ENCODE measurements around the gene PIK3R1.

PIK3R1 gene

GRCh38 chr5:68217047-68217355 lies 1.4 kb downstream of the PIK3R1 start:
- DNase-seq (ENCODE audit: low spot score in 2 of 2) (no peak), ATAC-seq (no peak)
- Mint-ChIP-seq H3K9me3 (no peaks in the 10 kb centered on the region), H3K4me3 (peak overlapping the region; percentile 83), H3K4me1 (peaks cover 41% of the 10 kb centered on the region), H3K36me3 (peaks cover 22% of the 10 kb centered on the region), H3K27ac (peak overlapping the region; percentile 85)

DNA sequence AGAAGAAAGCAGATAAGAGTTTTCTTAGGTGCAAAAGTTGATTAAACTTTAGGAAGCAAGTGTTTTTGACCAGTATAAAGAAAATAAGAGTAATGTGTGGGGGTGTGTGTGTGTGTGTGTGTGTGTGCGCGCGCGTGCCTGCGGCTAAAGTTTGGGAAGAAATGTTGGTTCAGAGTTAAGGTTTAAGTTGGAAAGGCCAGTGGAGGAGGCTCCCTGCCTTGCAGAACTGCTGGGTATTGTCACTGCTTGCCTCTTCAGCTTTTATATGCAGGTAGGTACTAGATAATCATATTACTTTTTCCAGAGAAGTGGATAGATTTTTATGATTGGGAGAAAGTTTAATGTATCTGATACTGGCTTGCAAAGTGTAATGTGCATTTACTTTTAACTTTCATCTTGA lies 2.0 kb downstream of the PIK3R1 start:
- ATAC-seq = no peak
- peak overlapping the region; percentile 83 for H3K4me3 Mint-ChIP-seq
- H3K4me1 Mint-ChIP-seq = peaks cover 47% of the 10 kb centered on the region
- no peaks in the 10 kb centered on the region for H3K9me3 Mint-ChIP-seq
- DNase-seq (ENCODE audit: low spot score in 2 of 2) = no peak
- H3K27ac Mint-ChIP-seq = peak overlapping the region; percentile 85
- peaks cover 25% of the 10 kb centered on the region for H3K36me3 Mint-ChIP-seq

- H3K4me3 Mint-ChIP-seq = peak overlapping the region; percentile 83
- no peak for ATAC-seq
- no peak for DNase-seq (ENCODE audit: low spot score in 2 of 2)
- peaks cover 64% of the 10 kb centered on the region for H3K4me1 Mint-ChIP-seq
- H3K9me3 Mint-ChIP-seq = no peaks in the 10 kb centered on the region
- peaks cover 29% of the 10 kb centered on the region for H3K36me3 Mint-ChIP-seq
- peak overlapping the region; percentile 63 for H3K27ac Mint-ChIP-seq
Observed at GRCh38 chr5:68219161-68219816, 3.7 kb downstream of the PIK3R1 start.

GRCh38 chr5:68220260-68220659 lies 4.7 kb downstream of the PIK3R1 start:
- ATAC-seq (no peak), DNase-seq (ENCODE audit: low spot score in 2 of 2) (no peak)
- Mint-ChIP-seq H3K27ac (no peak overlapping the region), H3K9me3 (no peaks in the 10 kb centered on the region), H3K4me3 (no peak overlapping the region), H3K36me3 (peaks cover 29% of the 10 kb centered on the region), H3K4me1 (peaks cover 74% of the 10 kb centered on the region)

- no peak overlapping the region for H3K4me3 Mint-ChIP-seq
- no peak overlapping the region for H3K27ac Mint-ChIP-seq
- no peaks in the 10 kb centered on the region for H3K9me3 Mint-ChIP-seq
- peaks cover 80% of the 10 kb centered on the region for H3K4me1 Mint-ChIP-seq
- H3K36me3 Mint-ChIP-seq = peaks cover 35% of the 10 kb centered on the region
- no peak for ATAC-seq
- no peak for DNase-seq (ENCODE audit: low spot score in 2 of 2)
Observed at GRCh38 chr5:68220914-68221313, 5.4 kb downstream of the PIK3R1 start.

DNA sequence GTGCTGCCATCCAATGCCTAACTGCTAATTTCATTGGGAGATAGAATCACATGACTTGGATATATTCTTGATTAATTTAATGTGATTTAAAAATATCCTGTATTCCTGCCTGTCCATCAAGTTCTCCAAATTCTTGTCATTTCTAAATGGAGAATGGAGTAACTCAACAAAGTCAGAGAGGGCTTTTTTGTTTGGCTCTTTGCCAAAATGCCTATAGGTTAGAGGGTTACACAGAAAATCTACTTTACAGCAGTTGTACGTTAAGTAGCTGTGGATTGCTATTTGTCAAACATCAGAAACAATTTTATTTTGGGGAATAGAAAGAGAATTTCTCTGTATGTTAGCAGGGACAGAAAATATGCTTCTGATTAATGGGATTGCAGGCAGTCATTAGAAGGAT lies 5.9 kb downstream of the PIK3R1 start:
- DNase-seq (ENCODE audit: low spot score in 2 of 2) = no peak
- Mint-ChIP-seq H3K27ac (no peak overlapping the region), H3K9me3 (no peaks in the 10 kb centered on the region), H3K4me1 (peaks cover 86% of the 10 kb centered on the region), H3K36me3 (peaks cover 35% of the 10 kb centered on the region), H3K4me3 (no peak overlapping the region)
- ATAC-seq = no peak

DNA sequence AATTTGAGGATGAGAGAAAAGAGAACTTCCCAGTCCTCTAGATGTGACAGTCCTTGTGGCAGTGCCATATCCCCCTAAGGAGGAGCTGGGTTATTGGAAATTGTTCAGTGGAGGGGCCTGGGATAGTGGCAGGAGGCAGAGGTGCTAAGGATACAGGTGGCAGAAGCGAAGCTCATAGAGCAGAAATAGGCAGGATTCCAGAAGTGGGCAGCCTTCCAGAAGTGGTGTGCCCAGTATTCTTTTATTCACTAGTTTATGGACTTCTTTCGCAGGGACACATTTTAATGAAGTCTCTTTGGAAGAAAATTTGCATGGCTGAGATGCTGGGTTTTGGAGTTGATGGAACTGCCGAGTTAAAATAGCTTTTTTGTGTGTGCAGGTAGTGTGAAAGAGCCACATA lies 6.8 kb downstream of the PIK3R1 start:
- no peak overlapping the region for H3K4me3 Mint-ChIP-seq

GRCh38 chr5:68222824-68223354 lies 7.3 kb downstream of the PIK3R1 start:
- H3K36me3 Mint-ChIP-seq = peaks cover 41% of the 10 kb centered on the region
- H3K27ac Mint-ChIP-seq = no peak overlapping the region
- peaks cover 85% of the 10 kb centered on the region for H3K4me1 Mint-ChIP-seq
- DNase-seq (ENCODE audit: low spot score in 2 of 2) (no peak), ATAC-seq (no peak)
- no peaks in the 10 kb centered on the region for H3K9me3 Mint-ChIP-seq
- H3K4me3 Mint-ChIP-seq = no peak overlapping the region

More for the DNA sequence above, 6.8 kb downstream of the PIK3R1 start:
- H3K4me1 Mint-ChIP-seq = peaks cover 88% of the 10 kb centered on the region
- no peak overlapping the region for H3K27ac Mint-ChIP-seq
- no peaks in the 10 kb centered on the region for H3K9me3 Mint-ChIP-seq
- DNase-seq (ENCODE audit: low spot score in 2 of 2) = no peak
- no peak for ATAC-seq
- H3K36me3 Mint-ChIP-seq = peaks cover 36% of the 10 kb centered on the region

- ATAC-seq = no peak
- no peak for DNase-seq (ENCODE audit: low spot score in 2 of 2)
- Mint-ChIP-seq H3K4me3 (no peak overlapping the region), H3K36me3 (peaks cover 50% of the 10 kb centered on the region), H3K4me1 (peaks cover 79% of the 10 kb centered on the region), H3K9me3 (no peaks in the 10 kb centered on the region), H3K27ac (peak overlapping the region; percentile 53)
Observed at GRCh38 chr5:68223904-68224303, 8.3 kb downstream of the PIK3R1 start.

GRCh38 chr5:68224509-68225187 lies 9.1 kb downstream of the PIK3R1 start:
- Mint-ChIP-seq H3K27ac (peak overlapping the region; percentile 53), H3K36me3 (peaks cover 57% of the 10 kb centered on the region), H3K4me3 (no peak overlapping the region), H3K9me3 (no peaks in the 10 kb centered on the region), H3K4me1 (peaks cover 79% of the 10 kb centered on the region)
- no peak for DNase-seq (ENCODE audit: low spot score in 2 of 2)
- no peak for ATAC-seq

DNA sequence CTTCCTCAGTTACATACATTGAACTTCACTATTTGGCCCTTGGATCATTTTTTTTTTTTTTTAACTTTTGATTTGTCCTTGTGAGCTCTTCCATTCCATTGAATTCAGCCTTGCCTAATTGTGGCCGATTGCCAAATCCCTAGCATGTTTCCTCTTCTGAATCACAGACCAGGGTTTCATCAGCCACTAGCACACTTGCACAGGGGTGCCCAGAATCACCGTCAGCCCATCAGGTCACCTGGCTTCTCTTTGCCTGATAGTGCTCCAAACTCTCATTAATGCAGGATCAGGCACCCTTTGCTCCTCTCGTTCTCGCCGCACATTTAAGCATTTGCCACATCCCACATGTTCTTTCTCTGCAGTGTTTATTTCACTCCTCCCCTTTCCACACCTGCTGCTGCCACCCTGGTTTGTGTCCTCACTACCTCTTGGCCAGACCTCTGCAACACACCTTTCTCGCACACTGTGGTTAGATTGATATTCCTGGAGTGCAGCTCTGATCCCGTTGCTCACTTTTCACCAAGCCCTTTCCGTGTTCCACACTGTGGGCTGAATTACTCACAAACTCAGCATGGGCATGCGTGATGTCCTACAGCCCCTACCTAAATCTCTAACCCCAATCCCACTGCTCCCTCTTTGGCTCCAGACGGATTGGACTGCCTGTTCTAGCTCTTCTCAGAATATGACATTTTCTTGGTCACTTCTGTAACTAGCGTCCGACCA lies 9.8 kb downstream of the PIK3R1 start:
- Mint-ChIP-seq H3K27ac (peak overlapping the region; percentile 53), H3K9me3 (no peaks in the 10 kb centered on the region), H3K36me3 (peaks cover 53% of the 10 kb centered on the region), H3K4me3 (no peak overlapping the region), H3K4me1 (peaks cover 83% of the 10 kb centered on the region)
- DNase-seq (ENCODE audit: low spot score in 2 of 2) (no peak), ATAC-seq (no peak)

GRCh38 chr5:68225911-68226545 lies 10.5 kb downstream of the PIK3R1 start:
- Mint-ChIP-seq H3K9me3 (no peaks in the 10 kb centered on the region), H3K4me3 (no peak overlapping the region)
- ATAC-seq = no peak

GRCh38 chr5:68226546-68227073 lies 11.1 kb downstream of the PIK3R1 start:
- H3K9me3 Mint-ChIP-seq = no peaks in the 10 kb centered on the region
- no peak for ATAC-seq
- H3K27ac Mint-ChIP-seq = peak overlapping the region; percentile 53
- no peak for DNase-seq (ENCODE audit: low spot score in 2 of 2)
- peaks cover 88% of the 10 kb centered on the region for H3K4me1 Mint-ChIP-seq
- H3K36me3 Mint-ChIP-seq = peaks cover 48% of the 10 kb centered on the region
- no peak overlapping the region for H3K4me3 Mint-ChIP-seq

More at GRCh38 chr5:68225911-68226545, 10.5 kb downstream of the PIK3R1 start:
- H3K27ac Mint-ChIP-seq = peak overlapping the region; percentile 53
- peaks cover 48% of the 10 kb centered on the region for H3K36me3 Mint-ChIP-seq
- DNase-seq (ENCODE audit: low spot score in 2 of 2) = no peak
- H3K4me1 Mint-ChIP-seq = peaks cover 86% of the 10 kb centered on the region

- Mint-ChIP-seq H3K9me3 (no peaks in the 10 kb centered on the region), H3K36me3 (peaks cover 45% of the 10 kb centered on the region), H3K4me3 (no peak overlapping the region), H3K27ac (no peak overlapping the region), H3K4me1 (peaks cover 81% of the 10 kb centered on the region)
- no peak for DNase-seq (ENCODE audit: low spot score in 2 of 2)
- ATAC-seq = no peak
Observed at GRCh38 chr5:68227532-68228160, 12.1 kb downstream of the PIK3R1 start.

DNA sequence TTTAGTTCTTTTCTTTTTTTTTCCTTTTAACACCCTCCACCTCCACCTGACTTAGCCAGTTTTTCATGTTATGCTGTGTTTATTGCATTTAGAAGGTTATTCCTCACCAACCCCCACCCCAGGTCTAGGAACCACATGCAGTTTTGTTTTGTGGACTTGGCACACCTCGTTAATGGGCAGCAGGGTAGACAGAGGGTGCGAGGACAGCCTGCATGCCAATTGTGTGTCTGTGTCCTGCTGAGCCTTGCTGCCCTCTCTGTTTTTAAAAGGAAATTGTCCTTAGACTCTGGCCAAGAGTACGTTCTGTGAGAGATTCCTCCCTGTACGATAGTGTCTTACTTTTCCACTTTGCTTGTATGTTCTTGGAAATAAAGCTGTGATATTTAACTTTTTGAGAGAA lies 13.9 kb downstream of the PIK3R1 start:
- ATAC-seq = no peak
- H3K9me3 Mint-ChIP-seq = no peaks in the 10 kb centered on the region
- no peak for DNase-seq (ENCODE audit: low spot score in 2 of 2)
- no peak overlapping the region for H3K4me3 Mint-ChIP-seq
- peaks cover 77% of the 10 kb centered on the region for H3K4me1 Mint-ChIP-seq
- peaks cover 41% of the 10 kb centered on the region for H3K36me3 Mint-ChIP-seq
- H3K27ac Mint-ChIP-seq = no peak overlapping the region

Measured in stimulated activated effector memory CD8-positive, alpha-beta T cell treated with anti-CD3 and anti-CD28 coated beads, Interleukin-12 subunit alpha, Interleukin-12 subunit beta, amount 100 ng/mL, for 72 hours (primary cell).